ENCODE measurements around the gene SLA2.

SLA2 gene

DNA sequence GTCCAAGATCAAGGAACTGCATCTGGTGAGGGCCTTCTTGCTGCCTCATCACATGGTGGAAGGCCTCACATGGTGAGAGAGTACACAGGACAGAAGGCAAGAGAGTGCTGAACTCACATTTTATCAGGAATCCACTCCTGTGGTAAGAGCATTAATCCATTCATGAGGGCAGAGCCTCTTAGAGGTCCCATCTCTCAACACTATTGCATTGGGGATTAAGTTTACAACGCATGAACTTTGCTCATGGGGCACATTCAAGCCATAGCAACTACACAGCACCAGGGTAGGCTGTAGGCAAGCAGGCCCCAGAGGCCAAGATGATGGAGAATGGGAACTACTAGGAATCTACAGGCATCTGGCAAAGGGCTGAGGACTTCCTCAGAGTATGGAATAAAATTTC lies 82.6 kb downstream of the SLA2 start:
- no peak for TF ChIP-seq SIN3A (IDR thresholded peaks at IDR 0.05; ENCODE audit: borderline replicate concordance, insufficient read depth, low read length)
- TF ChIP-seq POLR2AphosphoS5 (IDR thresholded peaks at IDR 0.05; ENCODE audit: low read depth, low read length): no peak
- no peak for TF ChIP-seq FOXP2 (optimal IDR thresholded peaks at IDR 0.05; ENCODE audit: borderline replicate concordance, extremely low read depth, extremely low read length, insufficient read depth)
- TF ChIP-seq TAF1 (IDR thresholded peaks at IDR 0.05; ENCODE audit: borderline replicate concordance, insufficient read depth, low read length): no peak
- TF ChIP-seq, protein P1, sequence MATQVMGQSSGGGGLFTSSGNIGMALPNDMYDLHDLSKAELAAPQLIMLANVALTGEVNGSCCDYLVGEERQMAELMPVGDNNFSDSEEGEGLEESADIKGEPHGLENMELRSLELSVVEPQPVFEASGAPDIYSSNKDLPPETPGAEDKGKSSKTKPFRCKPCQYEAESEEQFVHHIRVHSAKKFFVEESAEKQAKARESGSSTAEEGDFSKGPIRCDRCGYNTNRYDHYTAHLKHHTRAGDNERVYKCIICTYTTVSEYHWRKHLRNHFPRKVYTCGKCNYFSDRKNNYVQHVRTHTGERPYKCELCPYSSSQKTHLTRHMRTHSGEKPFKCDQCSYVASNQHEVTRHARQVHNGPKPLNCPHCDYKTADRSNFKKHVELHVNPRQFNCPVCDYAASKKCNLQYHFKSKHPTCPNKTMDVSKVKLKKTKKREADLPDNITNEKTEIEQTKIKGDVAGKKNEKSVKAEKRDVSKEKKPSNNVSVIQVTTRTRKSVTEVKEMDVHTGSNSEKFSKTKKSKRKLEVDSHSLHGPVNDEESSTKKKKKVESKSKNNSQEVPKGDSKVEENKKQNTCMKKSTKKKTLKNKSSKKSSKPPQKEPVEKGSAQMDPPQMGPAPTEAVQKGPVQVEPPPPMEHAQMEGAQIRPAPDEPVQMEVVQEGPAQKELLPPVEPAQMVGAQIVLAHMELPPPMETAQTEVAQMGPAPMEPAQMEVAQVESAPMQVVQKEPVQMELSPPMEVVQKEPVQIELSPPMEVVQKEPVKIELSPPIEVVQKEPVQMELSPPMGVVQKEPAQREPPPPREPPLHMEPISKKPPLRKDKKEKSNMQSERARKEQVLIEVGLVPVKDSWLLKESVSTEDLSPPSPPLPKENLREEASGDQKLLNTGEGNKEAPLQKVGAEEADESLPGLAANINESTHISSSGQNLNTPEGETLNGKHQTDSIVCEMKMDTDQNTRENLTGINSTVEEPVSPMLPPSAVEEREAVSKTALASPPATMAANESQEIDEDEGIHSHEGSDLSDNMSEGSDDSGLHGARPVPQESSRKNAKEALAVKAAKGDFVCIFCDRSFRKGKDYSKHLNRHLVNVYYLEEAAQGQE (IDR thresholded peaks at IDR 0.05; ENCODE audit: insufficient read depth in 1 of 2, low read depth in 2 of 2, low read length in 2 of 2): no peak

DNA sequence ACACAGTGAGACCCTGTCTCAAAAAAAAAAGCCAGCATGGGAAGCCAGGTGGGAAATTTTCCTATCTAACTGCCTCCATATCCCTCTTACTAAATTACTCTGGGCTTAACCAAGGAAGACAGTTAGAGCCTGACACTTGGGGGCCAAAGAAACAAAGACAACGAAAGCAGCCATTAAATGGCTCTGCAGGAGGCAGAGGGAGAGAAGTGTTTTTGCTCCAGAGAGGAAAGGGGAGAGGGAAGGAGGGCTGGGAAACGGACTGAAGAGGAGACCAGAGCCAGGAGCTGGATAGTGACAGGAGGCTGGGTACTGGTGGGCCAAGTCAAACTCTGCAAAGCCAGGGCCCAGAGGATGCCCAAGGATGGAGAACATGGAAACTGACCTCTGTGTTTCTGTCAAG lies 83.3 kb downstream of the SLA2 start:
- TF ChIP-seq SIN3A (IDR thresholded peaks at IDR 0.05; ENCODE audit: borderline replicate concordance, insufficient read depth, low read length) (no peak), FOXP2 (optimal IDR thresholded peaks at IDR 0.05; ENCODE audit: borderline replicate concordance, extremely low read depth, extremely low read length, insufficient read depth) (no peak), TAF1 (IDR thresholded peaks at IDR 0.05; ENCODE audit: borderline replicate concordance, insufficient read depth, low read length) (no peak), POLR2AphosphoS5 (IDR thresholded peaks at IDR 0.05; ENCODE audit: low read depth, low read length) (no peak)
- TF ChIP-seq, protein P1 (IDR thresholded peaks at IDR 0.05; ENCODE audit: insufficient read depth in 1 of 2, low read depth in 2 of 2, low read length in 2 of 2): no peak

All from PFSK-1 (cell line).